ENCODE data around the gene CDC37.

- TF ChIP-seq YY1 (IDR thresholded peaks at IDR 0.05; ENCODE audit: insufficient read depth, insufficient read length) (no peak), ZNF274 (IDR thresholded peaks at IDR 0.05; ENCODE audit: low read depth, low read length) (no peak)
These were observed 35.1 kb downstream of the CDC37 start for GRCh38 chr19:10368101-10368803.

All from NT2/D1 (cell line).